Vagina (tissue), 2 donors: ENCODE data around the gene RPS3. TPM values are rescaled to one million over a fixed set of nuclear protein-coding genes. Genes with fewer than 3 reads are reported as not detected.
"Not testable (repeated sequence)": the region's sequence is repeated elsewhere in the genome, so short reads cannot be mapped to it uniquely, and the experiment has no call there.

ENCODE experiments used
- DNase-seq, 2 donors: peaks; one replicate each; pipeline ENCODE4 v3.0.0-alpha.2; 2017; ENCODE audit errors: extremely low spot score in 2 of 2
- H3K27ac ChIP-seq: fragments of 200-600 bp; sonication (generic); one replicate; pipeline ENCODE4 v1.5.1; 2019
- H3K27me3 ChIP-seq: fragments of 200-600 bp; sonication (generic); one replicate; pipeline ENCODE4 v1.5.1; 2019
- H3K36me3 ChIP-seq, 2 donors: fragments of 200-600 bp; sonication (generic); one replicate each; pipeline ENCODE4 v1.5.1; 2017 to 2019
- H3K4me1 ChIP-seq: fragments of 200-600 bp; sonication (generic); one replicate; pipeline ENCODE4 v1.5.1; 2019
- H3K4me3 ChIP-seq, 2 donors: fragments of 200-600 bp; sonication (generic); 1 replicate in 1 of 2; 2 replicates in 1 of 2; pipeline ENCODE4 v1.5.1; 2016 to 2019
- H3K9me3 ChIP-seq: fragments of 200-600 bp; sonication (generic); one replicate; pipeline ENCODE4 v1.5.1; 2019
- CTCF ChIP-seq, 3 experiments: fragments of 450-650 bp in 2 of 3; fragments of 200-600 bp in 1 of 3; sonication (generic) in 1 of 3; IDR thresholded peaks; one replicate each; pipeline ENCODE4 v1.5.1; 2017 to 2019; ENCODE audit warnings: antibody characterized with exemption in 3 of 3, mild to moderate bottlenecking in 2 of 3, moderate library complexity in 2 of 3
- POLR2A ChIP-seq, 2 donors: fragments of 450-650 bp; IDR thresholded peaks; one replicate each; pipeline ENCODE4 v1.6.1; 2017; ENCODE audit warnings: antibody characterized with exemption in 2 of 2, mild to moderate bottlenecking in 2 of 2, moderate library complexity in 2 of 2
- POLR2AphosphoS5 ChIP-seq, 2 donors: sonication (generic); formaldehyde crosslinking; IDR thresholded peaks; one replicate each; pipeline ENCODE4 v1.9.0; 2017; ENCODE audit warnings: antibody characterized with exemption in 2 of 2, mild to moderate bottlenecking in 2 of 2, low read depth in 1 of 2; ENCODE audit not compliant: insufficient read depth in 1 of 2
- intact Hi-C: fragments of 100-400 bp; cut with DNase I; formaldehyde crosslinking; loops from one replicate; pipeline ENCODE4 v1.15.1; 2023
- total RNA-seq: library from RNA; depleted of rRNA; stranded (reverse); fragments of >200 nt; gene quantifications from one replicate; pipeline ENCODE4 v1.2.3, GENCODE V29; 2016

The RPS3 gene
- total RNA-seq, 1 donor from 2014 or later, result 1,625 TPM

- peaks cover 11% of the 10 kb centered on the region for H3K4me1 ChIP-seq
- H3K9me3 ChIP-seq, result no peaks in the 10 kb centered on the region
- H3K4me3 ChIP-seq, result no peak overlapping the region
- no peak for TF ChIP-seq CTCF (IDR thresholded peaks at IDR 0.05)
- TF ChIP-seq POLR2A (IDR thresholded peaks at IDR 0.05), result no peak
- TF ChIP-seq POLR2AphosphoS5 (IDR thresholded peaks at IDR 0.05; ENCODE audit: insufficient read depth in 1 of 2, low read depth in 1 of 2), result no peak
- H3K27ac ChIP-seq, result no peak overlapping the region
- no peaks in the 10 kb centered on the region for H3K36me3 ChIP-seq
- H3K27me3 ChIP-seq, result no peaks in the 10 kb centered on the region
- intact Hi-C loops, result no loop called here
- DNase-seq, result no peak
Measured at GRCh38 chr11:75374646-75375045, 24.7 kb upstream of the RPS3 start.

- peaks cover 11% of the 10 kb centered on the region for H3K4me1 ChIP-seq
- H3K36me3 ChIP-seq, result no peaks in the 10 kb centered on the region
- no peak overlapping the region for H3K4me3 ChIP-seq
- H3K27ac ChIP-seq, result no peak overlapping the region
- H3K9me3 ChIP-seq, result no peaks in the 10 kb centered on the region
- intact Hi-C loops, result no loop called here
- TF ChIP-seq POLR2A (IDR thresholded peaks at IDR 0.05), result no peak
- no peak for TF ChIP-seq CTCF (IDR thresholded peaks at IDR 0.05)
- no peak for TF ChIP-seq POLR2AphosphoS5 (IDR thresholded peaks at IDR 0.05; ENCODE audit: insufficient read depth in 1 of 2, low read depth in 1 of 2)
- DNase-seq, result no peak
- no peaks in the 10 kb centered on the region for H3K27me3 ChIP-seq
Measured at GRCh38 chr11:75375626-75376025, 23.7 kb upstream of the RPS3 start.

GRCh38 chr11:75376175-75376574 is 23.1 kb upstream of the RPS3 start:
- Histone ChIP-seq H3K4me1 (peaks cover 11% of the 10 kb centered on the region), H3K4me3 (no peak overlapping the region)
- intact Hi-C loops, result no loop called here

GRCh38 chr11:75378776-75379175 is 20.5 kb upstream of the RPS3 start:
- H3K9me3 ChIP-seq, H3K27me3 ChIP-seq, H3K4me1 ChIP-seq, DNase-seq, H3K27ac ChIP-seq, H3K4me3 ChIP-seq, H3K36me3 ChIP-seq, intact Hi-C loops: not testable (repeated sequence)

More at GRCh38 chr11:75376175-75376574, 23.1 kb upstream of the RPS3 start:
- no peaks in the 10 kb centered on the region for H3K9me3 ChIP-seq
- no peak overlapping the region for H3K27ac ChIP-seq
- TF ChIP-seq POLR2A (IDR thresholded peaks at IDR 0.05), result no peak
- no peak for TF ChIP-seq POLR2AphosphoS5 (IDR thresholded peaks at IDR 0.05; ENCODE audit: insufficient read depth in 1 of 2, low read depth in 1 of 2)
- no peak for TF ChIP-seq CTCF (IDR thresholded peaks at IDR 0.05)
- no peaks in the 10 kb centered on the region for H3K36me3 ChIP-seq
- H3K27me3 ChIP-seq, result no peaks in the 10 kb centered on the region
- no peak for DNase-seq

GRCh38 chr11:75380245-75380644 is 19.1 kb upstream of the RPS3 start:
- Histone ChIP-seq H3K4me1 (no peaks in the 10 kb centered on the region), H3K9me3 (no peaks in the 10 kb centered on the region), H3K27ac (no peak overlapping the region), H3K27me3 (no peaks in the 10 kb centered on the region), H3K4me3 (no peak overlapping the region), H3K36me3 (no peaks in the 10 kb centered on the region)
- TF ChIP-seq POLR2A (IDR thresholded peaks at IDR 0.05), result no peak
- no peak for TF ChIP-seq POLR2AphosphoS5 (IDR thresholded peaks at IDR 0.05; ENCODE audit: insufficient read depth in 1 of 2, low read depth in 1 of 2)
- no peak for TF ChIP-seq CTCF (IDR thresholded peaks at IDR 0.05)
- DNase-seq, result no peak
- intact Hi-C loops, result no loop called here
